SK-N-MC (cell line): ENCODE results near the gene EXD3.

ENCODE experiments used
- EZH2 ChIP-seq: fragments of 200-600 bp; sonication (generic); IDR thresholded peaks from one replicate; pipeline ENCODE4 v1.6.1; 2017; ENCODE audit warnings: antibody characterized with exemption
- POLR2AphosphoS5 ChIP-seq: IDR thresholded peaks from 2 replicates; pipeline ENCODE4 v1.6.1; 2012; ENCODE audit warnings: mild to moderate bottlenecking, low read depth, low read length, borderline replicate concordance

DNA sequence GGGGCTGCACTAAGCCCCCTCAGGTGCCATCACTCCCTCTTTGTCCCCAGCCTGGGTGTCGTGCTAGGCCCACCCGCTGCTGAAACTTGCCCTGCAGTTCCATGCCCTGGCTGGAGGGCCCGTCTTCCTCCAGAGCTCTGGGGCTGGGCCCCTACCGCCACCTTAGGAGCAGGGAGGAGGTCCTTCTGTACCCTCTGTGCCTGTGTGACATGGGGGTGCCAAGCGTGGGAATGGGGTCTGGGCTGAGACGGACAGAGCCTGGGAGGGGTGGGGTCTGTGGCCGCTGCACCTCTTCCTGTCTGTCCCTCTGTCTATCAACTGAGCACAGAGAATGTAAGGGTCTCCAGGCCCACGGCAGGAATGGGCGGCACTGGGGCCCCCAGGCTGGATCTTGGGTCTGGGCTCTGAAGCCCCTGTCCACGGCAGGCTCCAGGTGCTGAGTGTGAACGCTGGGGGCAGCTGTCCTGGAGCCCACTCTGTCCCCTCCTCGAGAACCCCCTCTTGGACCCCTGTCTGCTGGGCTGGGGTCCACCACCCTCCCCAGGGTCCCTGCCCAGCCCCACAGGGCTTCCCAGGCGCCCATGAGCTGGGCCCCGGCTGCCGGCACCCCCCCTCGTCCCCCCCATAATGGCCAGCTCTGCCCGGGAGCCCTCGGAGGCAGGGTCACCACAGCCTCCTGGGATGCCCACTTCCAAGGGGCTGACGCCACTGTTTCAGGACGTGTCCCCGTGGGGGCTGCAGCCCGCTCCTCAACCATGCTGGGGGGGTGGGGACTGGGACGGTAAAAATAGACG lies 105.0 kb downstream of the EXD3 start:
- no peak for TF ChIP-seq POLR2AphosphoS5
- TF ChIP-seq EZH2: no peak
